NB4 (cell line): ENCODE data around the gene NRP1.

Experiments
- DNase-seq: peaks from one replicate; pipeline ENCODE4 v3.0.0; 2010; ENCODE audit warnings: low read depth
- H3K4me3 ChIP-seq: one replicate; pipeline ENCODE4 v1.5.1; 2011; ENCODE audit warnings: mild to moderate bottlenecking, low read depth, low read length, moderate library complexity
- MYC ChIP-seq: IDR thresholded peaks from 2 replicates; pipeline ENCODE4 v1.6.1; 2011; ENCODE audit warnings: low read depth, low read length
- POLR2A ChIP-seq: IDR thresholded peaks from 2 replicates; pipeline ENCODE4 v1.6.1; 2011; ENCODE audit warnings: mild to moderate bottlenecking; ENCODE audit not compliant: insufficient read length; ENCODE audit errors: extremely low read depth
- TF ChIP-seq, protein P1 (sequence below): IDR thresholded peaks from 2 replicates; pipeline ENCODE4 v1.6.1; 2011; ENCODE audit warnings: low read depth, low read length
- TF ChIP-seq, protein P2 (sequence below): IDR thresholded peaks from one replicate; pipeline ENCODE4 v1.5.1; 2012; ENCODE audit warnings: low read depth, low read length

The NRP1 gene

GRCh38 chr10:33332183-33333065 is 2.0 kb downstream of the NRP1 start:
- TF ChIP-seq, protein P1, sequence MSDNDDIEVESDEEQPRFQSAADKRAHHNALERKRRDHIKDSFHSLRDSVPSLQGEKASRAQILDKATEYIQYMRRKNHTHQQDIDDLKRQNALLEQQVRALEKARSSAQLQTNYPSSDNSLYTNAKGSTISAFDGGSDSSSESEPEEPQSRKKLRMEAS, result no peak
- TF ChIP-seq, protein P2, sequence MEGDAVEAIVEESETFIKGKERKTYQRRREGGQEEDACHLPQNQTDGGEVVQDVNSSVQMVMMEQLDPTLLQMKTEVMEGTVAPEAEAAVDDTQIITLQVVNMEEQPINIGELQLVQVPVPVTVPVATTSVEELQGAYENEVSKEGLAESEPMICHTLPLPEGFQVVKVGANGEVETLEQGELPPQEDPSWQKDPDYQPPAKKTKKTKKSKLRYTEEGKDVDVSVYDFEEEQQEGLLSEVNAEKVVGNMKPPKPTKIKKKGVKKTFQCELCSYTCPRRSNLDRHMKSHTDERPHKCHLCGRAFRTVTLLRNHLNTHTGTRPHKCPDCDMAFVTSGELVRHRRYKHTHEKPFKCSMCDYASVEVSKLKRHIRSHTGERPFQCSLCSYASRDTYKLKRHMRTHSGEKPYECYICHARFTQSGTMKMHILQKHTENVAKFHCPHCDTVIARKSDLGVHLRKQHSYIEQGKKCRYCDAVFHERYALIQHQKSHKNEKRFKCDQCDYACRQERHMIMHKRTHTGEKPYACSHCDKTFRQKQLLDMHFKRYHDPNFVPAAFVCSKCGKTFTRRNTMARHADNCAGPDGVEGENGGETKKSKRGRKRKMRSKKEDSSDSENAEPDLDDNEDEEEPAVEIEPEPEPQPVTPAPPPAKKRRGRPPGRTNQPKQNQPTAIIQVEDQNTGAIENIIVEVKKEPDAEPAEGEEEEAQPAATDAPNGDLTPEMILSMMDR, result no peak
- TF ChIP-seq POLR2A (no peak), MYC (no peak)
- no peak for DNase-seq
- no peak overlapping the region for H3K4me3 ChIP-seq

DNA sequence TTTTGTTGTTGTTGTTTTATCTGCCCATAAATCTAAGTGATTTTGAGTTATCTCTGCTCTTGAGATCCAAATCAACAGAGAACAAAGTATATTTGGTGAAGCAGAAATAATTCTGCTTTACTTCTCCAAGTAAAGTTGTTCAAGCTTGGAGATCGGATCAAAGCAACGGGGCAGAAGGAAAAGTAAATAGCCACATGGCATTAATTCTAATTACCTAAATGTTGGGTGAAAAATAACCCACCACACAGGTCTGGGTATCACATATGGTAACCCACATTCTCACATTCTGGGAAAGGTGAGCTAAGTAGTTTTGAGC is 3.1 kb downstream of the NRP1 start:
- DNase-seq, result no peak
- TF ChIP-seq MYC, result no peak
- H3K4me3 ChIP-seq, result no peak overlapping the region

DNA sequence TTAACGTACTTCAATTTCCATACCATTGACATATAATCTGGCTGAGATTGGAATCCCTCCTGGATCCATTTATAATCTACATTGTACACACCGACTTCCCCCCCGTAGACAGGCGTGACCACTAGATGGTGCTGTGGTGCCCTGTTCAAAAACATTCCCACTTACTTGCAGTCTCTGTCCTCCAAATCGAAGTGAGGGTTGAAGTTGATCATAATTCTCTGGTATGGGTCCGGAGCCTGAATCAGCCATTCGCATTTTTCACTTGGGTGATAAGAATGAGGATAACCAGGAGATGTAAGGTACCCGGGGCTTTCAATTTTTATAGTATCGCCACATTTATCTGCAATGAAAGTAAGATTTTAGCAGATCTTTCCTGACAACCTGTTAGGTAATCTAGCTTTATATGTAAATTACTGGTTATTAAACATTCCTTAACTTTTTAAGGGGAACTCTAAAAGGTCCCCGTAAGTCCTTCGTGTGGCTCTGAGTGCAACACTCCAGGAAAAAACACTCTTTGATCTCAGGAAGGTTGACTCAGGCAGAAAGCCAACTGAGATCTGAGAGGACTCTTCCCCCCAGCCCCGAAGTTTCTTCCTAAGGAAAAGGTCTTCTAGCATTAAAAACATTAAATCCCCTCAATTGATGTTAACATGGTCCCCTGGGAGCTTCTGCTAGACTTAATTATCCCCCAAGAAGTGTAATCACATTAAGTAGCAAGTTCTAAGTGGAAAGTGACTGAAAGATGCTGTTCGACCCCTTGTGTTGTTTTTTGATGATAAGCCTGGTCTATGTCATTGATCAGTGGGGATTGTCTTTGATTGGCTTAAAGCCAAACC is 3.7 kb downstream of the NRP1 start:
- TF ChIP-seq, protein P2, result peak; percentile 71
- no peak for TF ChIP-seq POLR2A
- TF ChIP-seq, protein P1, result no peak
- DNase-seq, result peak; percentile 71

DNA sequence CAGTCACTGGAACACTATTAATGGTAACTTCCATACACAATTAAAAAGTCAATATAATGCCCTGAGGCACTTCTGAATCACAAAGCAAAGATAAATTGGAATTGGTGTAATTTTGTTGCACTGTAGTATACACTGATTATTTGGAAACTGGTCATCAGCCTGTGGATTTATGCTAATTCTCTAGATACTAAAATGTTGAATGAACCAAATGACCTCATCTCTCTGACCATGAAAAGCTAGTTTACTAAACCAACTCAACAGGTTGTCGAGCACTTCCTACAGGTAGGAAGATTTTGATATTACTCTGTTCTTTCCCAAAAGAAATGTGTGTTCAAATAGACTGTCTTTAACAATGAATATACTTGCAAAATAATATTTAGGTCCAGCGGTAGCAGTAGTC is 5.3 kb downstream of the NRP1 start:
- H3K4me3 ChIP-seq, result no peak overlapping the region
- no peak for TF ChIP-seq POLR2A
- TF ChIP-seq, protein P1, result no peak
- TF ChIP-seq, protein P2, result no peak
- no peak for TF ChIP-seq MYC
- DNase-seq, result no peak

More for the DNA sequence above, 3.7 kb downstream of the NRP1 start:
- no peak overlapping the region for H3K4me3 ChIP-seq

GRCh38 chr10:33328253-33328652 is 6.2 kb downstream of the NRP1 start:
- TF ChIP-seq, protein P2, result no peak
- TF ChIP-seq POLR2A, result no peak
- TF ChIP-seq, protein P1, result no peak
- no peak for TF ChIP-seq MYC
- no peak overlapping the region for H3K4me3 ChIP-seq
- DNase-seq, result no peak

GRCh38 chr10:33327751-33328150 is 6.7 kb downstream of the NRP1 start:
- DNase-seq, result no peak
- TF ChIP-seq, protein P2, result no peak
- H3K4me3 ChIP-seq, result no peak overlapping the region
